ENCODE data around the gene PIGBOS1.

- TF ChIP-seq CTCF (IDR thresholded peaks at IDR 0.05) (no peak), POLR2A (IDR thresholded peaks at IDR 0.05) (no peak)
Measured at GRCh38 chr15:55327387-55327786, 8.5 kb upstream of the PIGBOS1 start.

All from lower leg skin (tissue), 3 donors.